DOHH2 (cell line): ENCODE results near the gene LNX2.

Source experiments
- CTCF ChIP-seq: fragments of 200-600 bp; sonication (generic); IDR thresholded peaks from one replicate; pipeline ENCODE4 v1.5.1; 2014; ENCODE audit warnings: antibody characterized with exemption, mild to moderate bottlenecking, low read depth, low read length; ENCODE audit not compliant: poor library complexity, severe bottlenecking
- EZH2phosphoT487 ChIP-seq: fragments of 200-600 bp; sonication (generic); IDR thresholded peaks from 2 replicates; pipeline ENCODE4 v1.6.1; 2017; ENCODE audit warnings: borderline replicate concordance, mild to moderate bottlenecking, antibody characterized with exemption, low read length, moderate library complexity, mixed read lengths

GRCh38 chr13:27583645-27584044 lies 36.7 kb downstream of the LNX2 start:
- TF ChIP-seq CTCF, result no peak
- no peak for TF ChIP-seq EZH2phosphoT487
